HepG2 (cell line): ENCODE measurements around the gene FAM171A2. TPM values are rescaled to one million over a fixed set of nuclear protein-coding genes. Genes with fewer than 3 reads are reported as not detected.

ENCODE experiments used
- E2F5 ChIP-seq: sonication (generic); formaldehyde crosslinking; conservative IDR thresholded peaks from 2 replicates; pipeline ENCODE4 v1.4.0; 2020; ENCODE audit warnings: missing genetic modification reagents
- FOXP1 ChIP-seq, 2 experiments: fragments of 450-650 bp in 1 of 2; IDR thresholded peaks; 2 replicates each; pipeline ENCODE4 v1.6.1; 2017 to 2018; ENCODE audit warnings: antibody characterized with exemption in 1 of 2
- HNRNPL ChIP-seq: fragments of 200-400 bp; formaldehyde crosslinking; IDR thresholded peaks from 2 replicates; pipeline ENCODE4 v1.6.1; 2017; ENCODE audit warnings: mild to moderate bottlenecking, low read depth, low read length
- KDM5B ChIP-seq: sonication (generic); formaldehyde crosslinking; IDR thresholded peaks from 2 replicates; pipeline ENCODE4 v1.4.0; 2020; ENCODE audit warnings: missing genetic modification reagents, mild to moderate bottlenecking, borderline replicate concordance
- MAFG ChIP-seq: sonication (generic); formaldehyde crosslinking; IDR thresholded peaks from 2 replicates; pipeline ENCODE4 v1.5.1; 2020; ENCODE audit warnings: mild to moderate bottlenecking, missing genetic modification reagents
- PTBP1 ChIP-seq: fragments of 200-400 bp; formaldehyde crosslinking; IDR thresholded peaks from 2 replicates; pipeline ENCODE4 v1.6.1; 2018; ENCODE audit warnings: low read length, low read depth; ENCODE audit not compliant: poor library complexity, severe bottlenecking
- RELA ChIP-seq: sonication (generic); formaldehyde crosslinking; IDR thresholded peaks from 2 replicates; pipeline ENCODE4 v1.4.0; 2020; ENCODE audit warnings: missing genetic modification reagents
- REST ChIP-seq, 2 experiments: IDR thresholded peaks; 2 replicates each; pipeline ENCODE4 v1.6.1; 2011 to 2012; ENCODE audit warnings: low read length in 2 of 2, borderline replicate concordance in 1 of 2, low read depth in 1 of 2, mild to moderate bottlenecking in 1 of 2, moderate library complexity in 1 of 2
- REXO4 ChIP-seq: sonication (generic); formaldehyde crosslinking; IDR thresholded peaks from 2 replicates; pipeline ENCODE4 v1.8.0; 2022; ENCODE audit warnings: missing genetic modification reagents, mild to moderate bottlenecking, borderline replicate concordance
- ZBED4 ChIP-seq: sonication (generic); formaldehyde crosslinking; IDR thresholded peaks from 2 replicates; pipeline ENCODE4 v1.4.0; 2020; ENCODE audit warnings: missing genetic modification reagents, borderline replicate concordance
- ZNF281 ChIP-seq: sonication (generic); formaldehyde crosslinking; IDR thresholded peaks from 2 replicates; pipeline ENCODE4 v1.4.0; 2020; ENCODE audit warnings: missing genetic modification reagents, borderline replicate concordance
- ZNF503 ChIP-seq: sonication (generic); formaldehyde crosslinking; IDR thresholded peaks from 2 replicates; pipeline ENCODE4 v1.4.0; 2020; ENCODE audit warnings: missing genetic modification reagents
- ZNF605 ChIP-seq: sonication (generic); formaldehyde crosslinking; IDR thresholded peaks from 2 replicates; pipeline ENCODE4 v1.8.0; 2022; ENCODE audit warnings: mild to moderate bottlenecking, missing genetic modification reagents
- polyA plus RNA-seq, 8 experiments: library from polyadenylated mRNA; depleted of rRNA in 3 of 8; stranded (reverse) in 7 of 8; unstranded in 1 of 8; fragments of >200 nt; fragmentation: Illumina TruSeq in 4 of 8; extraction: Trizol in 4 of 8; gene quantifications; 2 replicates each; pipeline versions ENCODE4 v1.2.1 to v1.2.3, GENCODE V29; 2011 to 2016; ENCODE audit warnings: low read depth in 4 of 8, missing spikeins in 1 of 8, mixed read lengths in 1 of 8; ENCODE audit not compliant: insufficient read depth in 1 of 8
- total RNA-seq, 5 experiments: library from RNA; depleted of rRNA; stranded (reverse); fragments of >200 nt; fragmentation: Illumina TruSeq; extraction: Trizol; gene quantifications; 2 replicates each; pipeline ENCODE4 v1.2.3, GENCODE V29; 2016; ENCODE audit warnings: low read depth in 1 of 5

The FAM171A2 gene
- total and polyA plus RNA-seq, 2 of the 13 experiments (the other 11 are each of a cell fraction or from before 2014, with no cell fraction given) = 1.8 to 3.6 TPM

GRCh38 chr17:44354582-44355561, 8.8 kb downstream of the FAM171A2 start (continued):
- TF ChIP-seq ZBED4 (CRISPR knock-in tag) (no peak), FOXP1 (IDR thresholded peaks at IDR 0.05) (no peak), FOXP1 (CRISPR knock-in tag; IDR thresholded peaks at IDR 0.05) (no peak), HNRNPL (no peak), ZNF503 (CRISPR knock-in tag) (0 out of 2 replicates have a peak, but pooled peaks have one; percentile 21), PTBP1 (no peak), MAFG (CRISPR knock-in tag) (no peak), REXO4 (CRISPR knock-in tag) (no peak), ZNF605 (CRISPR knock-in tag) (peak; percentile 13; the same call in 1 of the 2 replicates), E2F5 (no peak), KDM5B (peak; percentile 73; the same call in 1 of the 2 replicates), RELA (no peak), REST (IDR thresholded peaks at IDR 0.05; ENCODE audit: borderline replicate concordance in 1 of 2, low read depth in 1 of 2, low read length in 2 of 2) (no peak), ZNF281 (CRISPR knock-in tag) (no peak)
